Measurements from ENCODE around the gene CCDC24. TPM values are rescaled to one million over a fixed set of nuclear protein-coding genes. Genes with fewer than 3 reads are reported as not detected.

The CCDC24 gene
- total and polyA plus RNA-seq, 2 of the 4 experiments (the other 2 are of a cell fraction) = 1.4 to 4.6 TPM

DNA sequence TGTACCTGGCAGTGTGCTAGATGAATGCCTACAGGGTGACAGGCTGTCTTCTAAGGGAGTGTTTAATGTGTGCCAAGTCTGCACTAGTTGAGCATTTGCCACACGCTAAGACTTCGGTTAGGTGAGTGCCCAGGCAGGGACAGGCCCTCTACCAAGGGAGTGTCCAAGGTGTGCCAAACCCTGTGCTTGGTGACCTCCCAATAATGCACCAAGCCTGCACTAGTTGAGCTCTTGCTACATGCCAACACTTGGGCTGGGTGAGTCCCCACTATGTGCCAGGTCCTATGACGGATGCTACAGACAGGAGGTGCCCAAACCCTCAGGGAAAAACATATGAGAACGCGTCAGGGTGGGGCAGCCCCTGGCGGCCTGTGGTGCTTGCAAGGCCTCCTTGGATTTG lies 29.1 kb downstream of the CCDC24 start:
- intact Hi-C loops (cut with micrococcal nuclease) = no loop called here
- H3K4me2 ChIP-seq (ENCODE audit: low read depth, low read length) = no peak overlapping the region
- H4K91ac ChIP-seq (ENCODE audit: insufficient read depth, low read depth, low read length) = no peak overlapping the region
- in situ Hi-C loops (cut with MboI; ENCODE audit: low sequenced_read_pairs) = no loop called here
- no peak overlapping the region for H3K23ac ChIP-seq (ENCODE audit: low read depth, low read length)
- H3K9ac ChIP-seq (ENCODE audit: low read depth, low read length) = no peak overlapping the region
- no peak overlapping the region for H2BK5ac ChIP-seq (ENCODE audit: low read depth, low read length, poor library complexity, severe bottlenecking)
- ATAC-seq (ENCODE audit: low read depth) (no peak), DNase-seq (no peak)
- peaks cover 10% of the 10 kb centered on the region; the same call in 1 of the 2 replicates for H3K9me1 ChIP-seq (ENCODE audit: insufficient read depth, low read length)
- H4K5ac ChIP-seq (ENCODE audit: low read depth, low read length) = no peak overlapping the region
- H2AK9ac ChIP-seq (replicated peaks; ENCODE audit: low read depth, low read length, poor library complexity) = no peak overlapping the region
- no peaks in the 10 kb centered on the region for H3K27me3 ChIP-seq (ENCODE audit: control insufficient read depth, insufficient read depth, low read length)
- H3K27ac ChIP-seq (ENCODE audit: insufficient read depth, low read length) = no peak overlapping the region
- no peak for TF ChIP-seq RAD21 (IDR thresholded peaks at IDR 0.05; ENCODE audit: low read length)
- TF ChIP-seq MAZ (IDR thresholded peaks at IDR 0.05; ENCODE audit: borderline replicate concordance, low read depth, low read length) = no peak
- no peak for TF ChIP-seq SMC3 (IDR thresholded peaks at IDR 0.05; ENCODE audit: low read depth, low read length)
- no peak for TF ChIP-seq NFE2L2 (IDR thresholded peaks at IDR 0.05; ENCODE audit: low read depth, low read length)
- TF ChIP-seq FOS (IDR thresholded peaks at IDR 0.05; ENCODE audit: low read depth, low read length) = no peak
- no peak for TF ChIP-seq CEBPB (IDR thresholded peaks at IDR 0.05; ENCODE audit: low read depth, low read length)
- no peak for TF ChIP-seq POLR2A (IDR thresholded peaks at IDR 0.05; ENCODE audit: low read depth, low read length)
- TF ChIP-seq CHD1 (IDR thresholded peaks at IDR 0.05; ENCODE audit: low read depth, low read length) = no peak
- TF ChIP-seq MXI1 (IDR thresholded peaks at IDR 0.05; ENCODE audit: borderline replicate concordance, low read depth, low read length) = no peak
- TF ChIP-seq, protein P1, sequence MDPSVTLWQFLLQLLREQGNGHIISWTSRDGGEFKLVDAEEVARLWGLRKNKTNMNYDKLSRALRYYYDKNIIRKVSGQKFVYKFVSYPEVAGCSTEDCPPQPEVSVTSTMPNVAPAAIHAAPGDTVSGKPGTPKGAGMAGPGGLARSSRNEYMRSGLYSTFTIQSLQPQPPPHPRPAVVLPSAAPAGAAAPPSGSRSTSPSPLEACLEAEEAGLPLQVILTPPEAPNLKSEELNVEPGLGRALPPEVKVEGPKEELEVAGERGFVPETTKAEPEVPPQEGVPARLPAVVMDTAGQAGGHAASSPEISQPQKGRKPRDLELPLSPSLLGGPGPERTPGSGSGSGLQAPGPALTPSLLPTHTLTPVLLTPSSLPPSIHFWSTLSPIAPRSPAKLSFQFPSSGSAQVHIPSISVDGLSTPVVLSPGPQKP (IDR thresholded peaks at IDR 0.05; ENCODE audit: borderline replicate concordance, low read depth, low read length) = no peak
- TF ChIP-seq, protein P2, sequence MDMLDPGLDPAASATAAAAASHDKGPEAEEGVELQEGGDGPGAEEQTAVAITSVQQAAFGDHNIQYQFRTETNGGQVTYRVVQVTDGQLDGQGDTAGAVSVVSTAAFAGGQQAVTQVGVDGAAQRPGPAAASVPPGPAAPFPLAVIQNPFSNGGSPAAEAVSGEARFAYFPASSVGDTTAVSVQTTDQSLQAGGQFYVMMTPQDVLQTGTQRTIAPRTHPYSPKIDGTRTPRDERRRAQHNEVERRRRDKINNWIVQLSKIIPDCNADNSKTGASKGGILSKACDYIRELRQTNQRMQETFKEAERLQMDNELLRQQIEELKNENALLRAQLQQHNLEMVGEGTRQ (IDR thresholded peaks at IDR 0.05; ENCODE audit: low read depth, low read length) = no peak
- no peak for TF ChIP-seq MAFK (IDR thresholded peaks at IDR 0.05; ENCODE audit: low read depth, low read length)
- no peak for TF ChIP-seq BHLHE40 (IDR thresholded peaks at IDR 0.05; ENCODE audit: low read depth, low read length)
- no peak for TF ChIP-seq RCOR1 (IDR thresholded peaks at IDR 0.05; ENCODE audit: insufficient replicate concordance, low read length)
- TF ChIP-seq, protein P3, sequence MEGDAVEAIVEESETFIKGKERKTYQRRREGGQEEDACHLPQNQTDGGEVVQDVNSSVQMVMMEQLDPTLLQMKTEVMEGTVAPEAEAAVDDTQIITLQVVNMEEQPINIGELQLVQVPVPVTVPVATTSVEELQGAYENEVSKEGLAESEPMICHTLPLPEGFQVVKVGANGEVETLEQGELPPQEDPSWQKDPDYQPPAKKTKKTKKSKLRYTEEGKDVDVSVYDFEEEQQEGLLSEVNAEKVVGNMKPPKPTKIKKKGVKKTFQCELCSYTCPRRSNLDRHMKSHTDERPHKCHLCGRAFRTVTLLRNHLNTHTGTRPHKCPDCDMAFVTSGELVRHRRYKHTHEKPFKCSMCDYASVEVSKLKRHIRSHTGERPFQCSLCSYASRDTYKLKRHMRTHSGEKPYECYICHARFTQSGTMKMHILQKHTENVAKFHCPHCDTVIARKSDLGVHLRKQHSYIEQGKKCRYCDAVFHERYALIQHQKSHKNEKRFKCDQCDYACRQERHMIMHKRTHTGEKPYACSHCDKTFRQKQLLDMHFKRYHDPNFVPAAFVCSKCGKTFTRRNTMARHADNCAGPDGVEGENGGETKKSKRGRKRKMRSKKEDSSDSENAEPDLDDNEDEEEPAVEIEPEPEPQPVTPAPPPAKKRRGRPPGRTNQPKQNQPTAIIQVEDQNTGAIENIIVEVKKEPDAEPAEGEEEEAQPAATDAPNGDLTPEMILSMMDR (conservative IDR thresholded peaks at IDR 0.05; ENCODE audit: low read depth, low read length) = no peak
- no peak overlapping the region for H3K18ac ChIP-seq (ENCODE audit: low read depth, low read length)
- no peak overlapping the region for H3K4me3 ChIP-seq (ENCODE audit: insufficient read depth, low read depth, low read length)
- H3K56ac ChIP-seq (ENCODE audit: extremely low read depth, insufficient read depth, low read length) = no peak overlapping the region
- CTCF ChIA-PET = interaction anchor here (1.7 kb wide), 1 partner anchor 15 kb away, joined by 6 read pairs; no protein-coding TSS in a partner anchor
- H2AK5ac ChIP-seq (ENCODE audit: low read depth, low read length) = no peak overlapping the region
- H2BK20ac ChIP-seq (ENCODE audit: low read depth, low read length) = no peak overlapping the region
- H3K14ac ChIP-seq (replicated peaks; ENCODE audit: low read depth, low read length) = no peak overlapping the region
- WGBS, 2 experiments (ENCODE audit: extremely low coverage in 2 of 2, insufficient read length in 1 of 2) = 50% methylated on average over 2 of the region's 6 CpGs; no CpG with 5 or more reads in 1 of the 2 experiments
- H4K20me1 ChIP-seq (ENCODE audit: insufficient read depth, low read length) = no peaks in the 10 kb centered on the region; the same call in 1 of the 2 replicates
- no peak overlapping the region for H2BK120ac ChIP-seq (ENCODE audit: low read depth, low read length)
- H3K36me3 ChIP-seq (ENCODE audit: control insufficient read depth, insufficient read depth, low read length) = peaks cover 26% of the 10 kb centered on the region; the same call in 1 of the 2 replicates
- no peak overlapping the region for H2BK15ac ChIP-seq (ENCODE audit: low read depth, low read length)
- H3K4ac ChIP-seq (ENCODE audit: low read depth, low read length) = no peak overlapping the region
- H3K4me1 ChIP-seq (ENCODE audit: control insufficient read depth, insufficient read depth, low read length) = peaks cover 4% of the 10 kb centered on the region
- H2AFZ ChIP-seq (replicated peaks; ENCODE audit: low read length, poor library complexity) = no peak overlapping the region
- H3K9me3 ChIP-seq (ENCODE audit: control insufficient read depth, insufficient read depth, low read length) = no peaks in the 10 kb centered on the region
- BruUV-seq (replicated peaks) = no TSS peak
- POLR2A ChIA-PET (ENCODE audit: unreplicated experiment) = no interaction called here
- no peaks in the 10 kb centered on the region for H3K79me1 ChIP-seq (ENCODE audit: low read depth in 1 of 2, low read length in 2 of 2)
- dilution Hi-C loops (cut with HindIII; ENCODE audit: low sequenced_read_pairs, unreplicated experiment) = no loop called here
- H4K8ac ChIP-seq (ENCODE audit: low read depth in 2 of 2, low read length in 2 of 2) = no peak overlapping the region
